Activated naive CD4-positive, alpha-beta T cell treated with anti-CD3 and anti-CD28 coated beads, Interleukin-2, amount 50 U/mL, for 72 hours (primary cell): Measurements from ENCODE around the gene CCDC9. TPM values are rescaled to one million over a fixed set of nuclear protein-coding genes. Genes with fewer than 3 reads are reported as not detected.

Experiments used
- ATAC-seq, 2 donors: fragments of 150-1000 bp; cut with Tn5 transposase; 2 replicates each; pipeline ENCODE4 v1.10.0; 2021; ENCODE audit warnings: mild to moderate bottlenecking in 2 of 2, moderate library complexity in 2 of 2
- DNase-seq, 2 donors: peaks; one replicate each; pipeline ENCODE4 v3.0.0; 2021 to 2022; ENCODE audit warnings: low spot score in 2 of 2
- H3K27ac Mint-ChIP-seq, 2 donors: one replicate each; pipeline ENCODE4 v1.8.0; 2022; ENCODE audit warnings: mild to moderate bottlenecking in 2 of 2, mixed read lengths in 2 of 2
- H3K36me3 Mint-ChIP-seq, 2 donors: one replicate each; pipeline ENCODE4 v1.8.0; 2022; ENCODE audit warnings: mixed read lengths in 2 of 2
- H3K9me3 Mint-ChIP-seq, 2 donors: one replicate each; pipeline ENCODE4 v1.8.0; 2022; ENCODE audit warnings: mixed read lengths in 2 of 2
- total RNA-seq, 2 donors: library from RNA; stranded (reverse); gene quantifications; one replicate each; pipeline ENCODE4 v1.2.3, GENCODE V29; 2022

CCDC9 gene
- total RNA-seq = 10 to 100 TPM; 50.0 to 60.2 TPM

DNA sequence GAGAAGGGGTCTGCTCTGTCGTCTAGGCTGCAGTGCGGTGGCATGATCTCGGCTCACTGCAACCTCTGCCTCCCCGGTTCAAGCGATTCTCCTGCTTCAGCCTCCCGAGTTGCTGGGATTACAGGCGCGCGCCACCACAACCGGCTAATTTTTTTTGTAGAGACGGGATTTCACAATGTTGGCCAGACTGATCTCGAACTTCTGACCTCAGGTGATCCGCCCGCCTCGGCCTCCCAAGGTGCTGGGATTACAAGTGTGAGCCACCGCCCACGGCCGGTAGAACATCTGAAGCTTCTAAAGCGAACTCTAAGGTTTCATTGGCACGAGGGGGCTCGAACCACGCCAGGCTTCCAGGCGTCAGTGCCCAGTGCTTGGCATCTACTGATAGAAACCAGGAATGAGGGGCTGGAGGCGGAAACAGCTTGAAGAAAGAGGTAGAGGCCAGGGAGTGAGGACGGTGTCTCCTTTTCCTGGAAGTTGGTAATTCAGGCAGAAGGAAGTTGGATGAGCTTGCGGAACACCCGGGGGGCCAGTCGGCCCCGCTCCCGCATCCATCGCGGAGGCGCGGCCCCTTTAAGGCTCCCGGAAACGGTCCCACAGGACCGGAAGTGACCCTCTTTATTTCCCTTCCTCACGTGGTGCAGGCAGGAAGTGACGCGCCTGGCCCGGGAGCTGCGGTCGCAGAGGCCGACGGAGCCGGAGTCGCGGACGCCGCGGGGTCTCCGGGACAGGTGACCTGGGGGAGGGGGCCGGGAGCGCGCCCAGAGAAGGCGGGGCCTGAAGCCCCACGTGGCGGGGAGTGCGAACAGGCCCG, at the start of gene CCDC9:
CCDC9 (plus strand) TSS at position 647 of the 814 bp plus-strand sequence. CDS start 1,876 bp downstream, outside the sequence.
- Mint-ChIP-seq H3K36me3 (peaks cover 19 to 38% of the 10 kb centered on the region in 2 donors), H3K27ac (peak within 1 kb of the TSS; percentile 95 to 97), H3K9me3 (no peaks in the 10 kb centered on the region)
- ATAC-seq = peak; percentile 74 to 78
- DNase-seq = peak; percentile 94 to 97

DNA sequence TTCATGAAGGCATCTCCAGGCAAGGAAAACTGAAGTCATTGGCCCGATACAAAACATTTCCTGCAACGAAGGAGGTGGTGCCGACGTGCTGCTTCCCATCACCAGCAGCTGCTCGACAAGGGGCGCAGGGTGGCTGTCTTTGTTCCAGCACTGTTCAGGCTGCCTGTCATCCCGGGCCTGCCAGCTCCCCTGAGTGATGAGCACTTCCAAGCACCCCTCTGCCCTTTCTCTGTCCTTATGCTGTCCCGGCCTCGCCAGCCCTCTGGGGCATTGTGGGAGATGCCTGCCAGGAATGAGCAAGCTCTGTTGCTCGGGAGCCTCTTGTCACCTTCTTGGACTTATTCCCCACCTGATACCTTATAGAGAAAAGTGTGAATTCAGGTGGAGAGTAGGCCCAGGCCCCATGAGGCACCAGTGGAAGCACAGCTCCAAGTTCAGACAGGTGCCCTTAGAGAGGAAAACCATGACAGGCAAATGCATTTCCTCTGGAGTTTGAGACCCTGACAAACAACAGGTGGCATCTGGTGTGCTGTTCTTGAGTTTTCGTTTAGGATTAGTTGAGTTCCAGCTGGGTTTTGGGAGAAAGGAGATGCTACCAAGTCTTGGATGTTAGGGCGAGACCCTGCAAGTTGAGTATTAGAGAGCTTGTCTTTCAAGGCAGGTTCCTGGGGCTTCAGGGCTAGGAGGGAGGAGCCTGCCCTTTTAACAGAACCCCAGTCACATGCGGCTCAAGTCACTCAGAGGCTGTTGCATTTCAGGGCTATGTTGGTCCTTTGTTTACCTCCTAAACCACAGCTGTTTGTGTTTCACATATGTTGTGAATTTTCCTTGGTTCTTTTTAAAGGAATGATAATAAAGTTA, 46.8 kb upstream of the CCDC9 start:
- Mint-ChIP-seq H3K36me3 (peaks cover 9 to 24% of the 10 kb centered on the region in 2 donors), H3K9me3 (no peaks in the 10 kb centered on the region), H3K27ac (peak overlapping the region; percentile 65 to 86)
- DNase-seq (no peak), ATAC-seq (no peak)

DNA sequence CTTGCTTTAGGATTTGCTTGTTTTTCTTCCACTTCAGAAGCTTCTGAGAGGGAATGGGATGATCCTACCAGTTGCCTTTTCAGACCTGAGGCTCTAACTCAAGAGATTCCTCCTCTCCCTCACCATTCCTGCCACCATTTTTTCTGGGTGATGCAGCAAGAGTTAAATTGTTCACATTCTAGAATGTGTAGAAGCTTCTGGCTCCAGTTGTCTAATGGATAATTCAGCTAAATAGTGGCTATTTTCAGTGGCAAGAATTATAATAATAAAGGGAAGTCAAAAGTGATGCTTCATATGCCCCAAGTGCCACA, 46.2 kb upstream of the CCDC9 start:
- ATAC-seq (no peak), DNase-seq (no peak)
- peaks cover 9 to 18% of the 10 kb centered on the region in 2 donors for H3K36me3 Mint-ChIP-seq
- H3K27ac Mint-ChIP-seq = peak overlapping the region; percentile 86 to 87
- no peaks in the 10 kb centered on the region for H3K9me3 Mint-ChIP-seq

DNA sequence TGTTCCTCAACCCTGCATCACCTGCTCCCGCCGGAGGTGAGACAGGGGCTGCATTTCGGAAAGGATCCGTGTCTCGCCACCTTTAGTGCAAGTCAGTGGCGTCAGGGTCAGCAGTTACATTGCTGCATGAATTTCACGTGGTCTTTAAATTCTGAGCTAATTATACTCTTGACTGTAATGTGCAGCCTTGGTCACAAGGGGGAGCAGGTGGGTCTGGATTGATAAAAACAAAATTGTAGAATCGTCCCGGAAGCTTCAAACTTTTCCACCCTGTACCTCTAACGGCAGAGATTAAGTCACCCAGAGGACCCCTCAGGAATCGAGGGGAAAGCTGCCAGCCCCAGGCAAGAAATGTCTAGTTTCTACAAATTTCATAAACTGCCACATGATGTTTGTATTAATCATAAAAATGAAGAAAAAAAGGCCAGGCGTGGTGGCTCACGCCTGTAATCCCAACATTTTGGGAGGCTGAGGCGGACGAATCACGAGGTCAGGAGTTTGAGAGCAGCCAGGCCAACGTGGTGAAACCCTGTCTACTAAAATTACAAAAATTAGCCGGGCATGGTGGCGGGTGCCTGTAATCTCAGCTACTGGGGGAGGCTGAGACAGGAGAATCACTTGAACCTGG, 45.5 kb upstream of the CCDC9 start:
- DNase-seq = peak in 1 of 2 donors; percentile 84
- Mint-ChIP-seq H3K27ac (peak overlapping the region; percentile 86 to 87), H3K9me3 (no peaks in the 10 kb centered on the region), H3K36me3 (peaks cover 9 to 15% of the 10 kb centered on the region in 2 donors)
- peak; percentile 62 to 75 for ATAC-seq

DNA sequence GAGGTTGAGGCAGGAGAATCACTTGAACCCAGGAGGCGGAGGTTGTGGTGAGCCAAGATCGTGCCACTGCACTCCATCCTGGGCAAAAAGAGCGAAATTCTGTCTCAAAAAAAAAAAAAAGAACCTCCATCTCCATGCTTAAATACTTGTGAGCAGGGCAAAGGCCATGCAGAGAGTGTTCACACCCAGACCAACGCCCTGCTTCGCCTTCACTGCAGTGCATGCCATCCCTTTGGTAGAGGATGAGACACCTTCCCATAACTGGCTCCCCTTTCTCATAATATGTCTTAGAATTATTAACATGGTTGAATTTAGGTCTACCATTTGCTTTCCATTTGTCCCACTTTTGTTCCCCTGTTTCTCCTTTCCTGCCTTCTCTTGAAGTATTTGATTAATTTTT, 40.7 kb upstream of the CCDC9 start:
- no peak overlapping the region for H3K27ac Mint-ChIP-seq
- no peaks in the 10 kb centered on the region for H3K9me3 Mint-ChIP-seq
- DNase-seq = no peak
- ATAC-seq = no peak
- H3K36me3 Mint-ChIP-seq = peaks cover 2 to 5% of the 10 kb centered on the region in 2 donors

DNA sequence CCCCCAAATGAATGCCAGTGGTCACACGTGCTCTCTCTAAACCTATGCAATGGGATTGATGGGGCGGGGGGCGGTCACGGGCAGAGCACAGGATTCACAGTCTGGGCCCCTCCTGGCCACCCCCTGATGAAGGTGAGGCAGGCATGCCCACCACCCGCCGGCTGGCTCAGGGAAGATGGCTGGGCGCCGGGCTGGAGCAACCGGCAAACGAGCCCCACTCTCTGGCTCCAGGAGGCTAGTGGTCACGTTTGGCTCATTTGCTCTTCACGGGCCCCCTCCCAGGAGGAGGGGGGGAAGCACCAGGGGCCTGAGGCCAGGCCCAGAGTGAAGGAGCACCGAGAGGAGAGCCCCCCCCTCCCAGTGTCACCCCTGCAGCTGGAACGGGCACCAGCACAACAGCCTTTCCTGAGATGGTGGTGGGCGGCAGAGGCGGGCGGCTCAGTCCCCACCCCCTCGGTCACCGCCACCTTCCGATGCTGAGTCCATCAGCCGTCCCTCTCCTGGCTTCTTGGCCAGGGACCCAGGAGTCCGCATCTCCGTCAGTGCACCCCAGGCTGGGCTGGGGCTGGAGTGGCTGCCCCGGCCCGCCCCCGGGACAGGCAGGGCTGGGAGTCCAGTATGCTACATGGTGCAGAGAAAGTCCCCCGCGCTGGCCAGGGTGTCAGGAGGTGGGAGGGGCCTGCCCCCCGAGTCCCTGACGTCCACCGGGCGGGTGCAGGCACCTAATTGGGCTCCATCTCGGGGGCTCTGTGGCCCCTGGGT, 35.1 kb upstream of the CCDC9 start:
- DNase-seq = no peak
- peak overlapping the region in 1 of 2 donors; percentile 77 for H3K27ac Mint-ChIP-seq
- peaks cover 10% of the 10 kb centered on the region in 2 donors for H3K36me3 Mint-ChIP-seq
- no peak for ATAC-seq
- no peaks in the 10 kb centered on the region for H3K9me3 Mint-ChIP-seq

DNA sequence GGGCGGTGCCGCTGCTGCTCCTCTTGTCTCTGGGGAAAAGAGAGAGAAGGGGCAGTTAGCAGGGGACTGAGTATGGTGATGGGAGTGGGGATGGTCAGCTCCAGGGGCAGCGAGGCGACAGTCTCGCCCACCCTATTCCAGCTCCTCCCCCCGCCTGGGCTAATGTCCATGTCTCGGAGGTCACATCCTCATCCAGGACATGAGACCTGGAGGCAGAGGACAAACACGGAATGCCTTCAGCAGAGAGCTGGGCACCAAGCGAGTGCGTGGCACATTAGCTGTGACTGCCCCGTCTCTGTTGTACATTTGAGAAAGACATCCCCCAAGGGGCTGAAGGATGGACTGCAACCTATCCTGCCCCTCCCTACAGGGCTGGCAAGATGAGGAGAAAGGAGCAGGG, 34.4 kb upstream of the CCDC9 start:
- H3K36me3 Mint-ChIP-seq = peaks cover 10% of the 10 kb centered on the region in 2 donors
- ATAC-seq (no peak), DNase-seq (no peak)
- peak overlapping the region; percentile 45 to 48 for H3K27ac Mint-ChIP-seq
- H3K9me3 Mint-ChIP-seq = no peaks in the 10 kb centered on the region

DNA sequence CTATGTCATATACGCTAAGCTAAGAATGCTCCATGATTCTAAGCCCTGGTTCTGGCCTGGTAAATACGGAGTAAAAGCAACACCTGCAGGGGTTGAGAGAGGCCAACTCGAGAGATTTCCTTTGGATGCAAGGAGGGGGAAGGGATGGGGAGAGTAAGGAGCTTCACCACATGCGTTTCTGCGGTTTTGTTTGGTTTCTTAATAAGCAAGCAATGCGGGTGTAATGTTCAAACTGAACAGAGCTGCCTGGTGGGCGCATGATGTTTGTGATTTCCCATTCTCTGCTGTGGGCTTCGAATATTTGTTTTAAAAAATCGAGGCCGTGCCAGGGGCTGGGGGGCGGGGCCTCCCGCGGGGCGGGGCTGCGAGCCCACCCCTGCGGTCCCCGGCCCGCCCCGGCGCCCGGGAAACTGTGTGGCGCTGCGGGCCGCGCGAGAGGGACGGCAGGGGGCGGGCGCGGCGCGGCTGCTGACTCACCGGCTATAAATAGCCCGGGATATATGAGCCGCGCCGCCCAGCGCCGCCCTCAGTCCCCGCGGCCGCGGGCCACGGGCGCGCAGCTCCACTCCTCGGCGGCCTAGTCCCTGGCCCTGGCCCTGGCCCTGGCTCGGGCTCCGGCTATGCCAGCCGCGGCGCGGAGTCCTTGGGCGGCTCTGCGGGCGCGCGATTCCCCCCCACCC, 30.4 kb upstream of the CCDC9 start:
- H3K36me3 Mint-ChIP-seq = peaks cover 10% of the 10 kb centered on the region in 2 donors
- no peaks in the 10 kb centered on the region for H3K9me3 Mint-ChIP-seq
- peak; percentile 89 to 94 for DNase-seq
- peak; percentile 44 to 65 for ATAC-seq
- peak overlapping the region in 1 of 2 donors; percentile 92 for H3K27ac Mint-ChIP-seq

DNA sequence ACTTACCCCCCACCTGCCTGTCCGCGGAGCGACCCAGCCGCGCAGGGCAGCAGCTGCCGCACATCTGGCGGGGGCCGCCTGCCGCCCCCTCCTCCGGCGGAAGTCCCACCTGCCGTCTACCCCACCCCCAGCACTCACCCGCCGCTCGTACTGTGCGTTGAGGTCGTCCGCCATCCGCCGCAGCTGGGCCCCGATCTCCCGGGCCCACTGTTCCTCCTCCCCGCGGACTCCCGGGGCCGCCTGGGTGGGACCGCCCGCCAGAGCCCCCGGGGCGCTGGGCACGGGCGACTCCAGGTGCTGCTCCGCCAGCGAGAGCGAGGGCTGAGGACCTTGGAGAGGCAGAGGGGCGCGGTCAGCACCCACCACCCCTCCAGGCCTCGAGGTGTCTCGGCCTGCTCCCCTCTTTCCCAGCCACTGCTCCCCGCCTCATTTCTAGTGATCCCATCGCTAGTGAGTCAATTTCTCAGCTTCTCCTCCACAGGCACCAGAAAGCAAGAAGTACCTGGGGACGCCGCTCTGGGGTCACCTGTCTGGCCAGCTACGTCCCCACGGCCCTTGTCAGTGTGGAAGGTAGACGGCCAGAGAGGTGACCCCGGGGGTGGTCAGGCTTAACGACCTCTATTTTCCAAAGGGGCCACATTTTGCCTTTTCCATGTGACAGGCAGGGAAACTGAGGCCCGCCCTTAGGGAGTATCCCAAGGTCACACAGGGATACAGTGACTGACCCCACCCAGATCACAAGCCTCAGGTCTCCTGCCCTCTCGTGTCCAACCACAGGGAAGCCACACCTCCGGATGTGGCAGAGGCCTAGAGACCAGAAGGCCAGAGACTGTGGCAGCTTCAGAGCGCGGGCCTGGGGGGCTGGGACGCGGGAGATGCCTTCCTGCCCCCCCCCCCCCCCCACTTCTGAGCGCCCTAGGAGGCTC, 29.6 kb upstream of the CCDC9 start:
- ATAC-seq = peak; percentile 21 to 42
- Mint-ChIP-seq H3K9me3 (no peaks in the 10 kb centered on the region), H3K27ac (peak overlapping the region in 1 of 2 donors; percentile 97), H3K36me3 (peaks cover 10 to 15% of the 10 kb centered on the region in 2 donors)
- DNase-seq = peak; percentile 54 to 87

DNA sequence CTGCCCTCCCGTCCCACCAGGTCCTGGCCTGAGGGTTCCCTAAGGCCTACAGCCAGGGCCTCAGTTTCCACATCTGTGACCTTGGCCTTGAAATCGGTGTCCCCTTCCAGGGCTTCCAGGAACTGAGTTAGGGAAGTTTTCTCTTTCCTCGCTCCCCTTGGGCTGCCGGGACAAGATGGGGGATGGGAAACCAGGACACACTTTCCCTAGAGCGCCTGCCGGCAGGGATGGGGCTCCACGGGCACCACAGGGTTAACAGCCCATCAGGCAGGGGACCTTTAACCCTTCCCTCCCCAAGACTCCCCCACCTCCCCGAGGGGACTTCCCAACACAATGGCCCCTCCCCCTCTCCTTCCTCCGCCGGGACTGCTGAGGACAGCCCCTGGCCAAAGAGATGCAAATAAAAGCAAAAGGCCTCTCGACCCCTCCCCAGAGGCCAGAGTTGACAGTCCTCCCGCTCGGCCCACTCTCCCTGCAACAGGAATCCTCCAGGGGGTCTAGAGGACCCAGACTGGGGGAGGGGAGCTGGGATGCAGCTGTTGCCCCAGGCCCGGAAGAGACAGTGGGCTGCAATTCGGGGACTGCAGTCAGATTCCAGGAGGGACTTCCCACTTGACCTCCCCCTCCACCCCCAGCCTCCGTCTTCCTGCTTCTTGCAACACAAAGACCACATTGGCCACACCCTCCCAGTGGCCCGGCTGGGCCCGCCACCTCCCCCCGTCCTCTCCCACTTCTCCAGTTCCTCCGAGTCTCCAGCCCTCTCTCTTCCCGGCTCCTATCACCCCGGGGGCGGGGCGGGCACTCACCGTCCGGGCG, 28.8 kb upstream of the CCDC9 start:
- Mint-ChIP-seq H3K27ac (peak overlapping the region in 1 of 2 donors; percentile 85), H3K36me3 (peaks cover 10 to 18% of the 10 kb centered on the region in 2 donors), H3K9me3 (no peaks in the 10 kb centered on the region)
- DNase-seq = peak; percentile 70 to 86
- peak; percentile 12 to 25 for ATAC-seq

DNA sequence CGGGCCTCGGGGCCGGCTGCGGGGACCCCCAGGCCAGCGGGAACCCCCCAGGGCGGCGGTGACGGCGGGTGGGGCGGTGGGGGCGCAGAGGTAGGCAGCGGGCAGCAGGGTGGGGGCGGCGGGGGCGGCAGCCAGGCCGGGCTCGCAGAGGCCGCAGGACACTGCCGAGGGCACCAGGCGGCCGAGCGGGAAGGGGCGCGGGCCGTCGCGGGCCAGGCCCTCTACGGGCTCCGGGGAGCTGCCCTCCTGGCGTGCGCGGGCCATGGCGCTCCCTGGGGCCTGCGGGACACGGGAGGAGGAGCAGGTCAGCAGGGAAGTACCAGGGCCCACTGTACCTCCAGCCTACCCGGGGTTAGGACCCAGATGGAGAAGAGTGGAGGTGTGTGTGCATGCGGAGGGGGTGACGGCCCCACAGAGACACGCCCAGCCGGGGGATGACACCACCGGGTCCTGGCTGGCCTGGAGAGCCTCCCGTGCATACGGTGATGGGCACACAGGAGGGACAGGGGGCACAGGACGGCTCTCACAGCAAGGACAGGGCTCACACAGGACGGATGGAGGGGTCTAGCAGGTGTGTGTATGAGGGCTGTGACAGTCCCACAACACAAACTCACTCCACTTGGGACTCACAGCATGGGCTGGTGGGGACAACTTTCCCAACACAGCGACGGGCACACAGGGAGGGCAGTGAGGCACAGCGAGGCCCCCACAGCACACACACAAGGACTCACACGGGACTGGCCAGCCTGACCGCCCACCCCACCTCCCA, 28.0 kb upstream of the CCDC9 start:
- ATAC-seq = peak; percentile 11 to 24
- no peaks in the 10 kb centered on the region for H3K9me3 Mint-ChIP-seq
- DNase-seq = peak; percentile 63 to 73
- peaks cover 10 to 20% of the 10 kb centered on the region in 2 donors for H3K36me3 Mint-ChIP-seq
- H3K27ac Mint-ChIP-seq = no peak overlapping the region

DNA sequence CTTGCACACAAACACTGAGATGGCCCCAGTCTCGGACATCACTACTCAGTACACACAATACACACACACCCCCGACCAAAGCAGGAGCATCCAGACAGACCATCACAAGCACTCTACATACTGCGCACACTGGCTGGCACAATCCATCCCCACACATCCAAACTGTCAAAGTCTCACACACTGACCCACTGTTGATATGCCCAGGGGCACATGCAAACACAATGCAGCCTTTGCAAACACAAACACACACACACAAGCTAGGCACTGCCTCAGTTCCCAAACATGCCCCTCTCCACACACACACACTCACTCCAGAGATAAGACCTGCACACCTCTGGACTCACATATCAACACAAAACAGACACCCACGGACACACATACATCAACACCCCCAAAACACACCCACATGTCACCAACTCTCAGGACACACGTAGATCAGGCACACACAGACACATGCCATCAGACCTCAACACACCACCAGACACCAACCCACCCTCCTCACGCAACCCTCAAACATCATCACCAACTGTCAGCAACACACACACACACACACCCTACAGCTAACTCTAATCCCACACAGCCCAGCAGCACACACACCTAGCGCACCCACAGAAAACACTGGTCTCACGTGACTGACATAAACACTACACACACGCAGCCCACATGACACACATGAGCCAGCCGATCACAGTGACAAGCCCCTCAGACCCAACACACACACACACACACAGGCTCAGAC, 27.2 kb upstream of the CCDC9 start:
- no peaks in the 10 kb centered on the region for H3K9me3 Mint-ChIP-seq
- DNase-seq (peak in 1 of 2 donors; percentile 26), ATAC-seq (peak in 1 of 2 donors; percentile 6)
- H3K27ac Mint-ChIP-seq = no peak overlapping the region
- peaks cover 6 to 16% of the 10 kb centered on the region in 2 donors for H3K36me3 Mint-ChIP-seq

DNA sequence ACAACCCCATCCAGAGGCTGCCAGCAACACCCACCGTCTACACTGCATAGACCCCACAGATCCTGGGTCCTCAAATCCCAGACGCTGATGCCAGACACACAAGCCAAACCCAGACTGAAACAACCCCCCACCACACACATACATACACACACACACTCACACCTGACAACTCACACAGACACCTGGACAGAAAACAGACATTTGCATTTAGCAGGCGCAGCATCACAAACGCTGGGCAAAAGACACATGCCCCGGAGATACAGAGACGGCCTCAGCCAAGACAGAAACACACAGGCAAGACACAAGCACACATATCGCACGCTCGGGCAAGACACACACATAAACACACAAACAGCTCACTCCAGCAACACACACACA, 26.7 kb upstream of the CCDC9 start:
- no peak for ATAC-seq

More for the DNA sequence above, 26.7 kb upstream of the CCDC9 start:
- no peak for DNase-seq
- peaks cover 6 to 16% of the 10 kb centered on the region in 2 donors for H3K36me3 Mint-ChIP-seq
- H3K9me3 Mint-ChIP-seq = no peaks in the 10 kb centered on the region
- H3K27ac Mint-ChIP-seq = no peak overlapping the region
